Neutrophil (primary cell): ENCODE measurements around the gene KIAA0930.

Source experiments
- H3K27ac ChIP-seq: fragments of 200-600 bp; sonication (generic); 2 replicates; pipeline ENCODE4 v1.5.1; 2016; ENCODE audit warnings: mild to moderate bottlenecking, moderate library complexity
- H3K27me3 ChIP-seq: fragments of 200-600 bp; sonication (generic); 2 replicates; pipeline ENCODE4 v1.6.0; 2016; ENCODE audit warnings: mild to moderate bottlenecking
- H3K36me3 ChIP-seq: fragments of 200-600 bp; sonication (generic); 2 replicates; pipeline ENCODE4 v1.5.1; 2017
- H3K4me1 ChIP-seq, 2 experiments: fragments of 200-600 bp in 1 of 2; sonication (generic) in 1 of 2; 1 replicate in 1 of 2; 2 replicates in 1 of 2; pipeline versions ENCODE4 v1.5.1 to v1.6.1; 2013 to 2016; ENCODE audit warnings: low read depth in 1 of 2, low read length in 1 of 2, mild to moderate bottlenecking in 1 of 2, moderate library complexity in 1 of 2; ENCODE audit not compliant: control insufficient read depth in 1 of 2, insufficient read depth in 1 of 2
- H3K4me3 ChIP-seq, 2 experiments: fragments of 200-600 bp in 1 of 2; sonication (generic) in 1 of 2; 1 replicate in 1 of 2; 2 replicates in 1 of 2; pipeline ENCODE4 v1.5.1; 2013 to 2016; ENCODE audit warnings: low read depth in 1 of 2, low read length in 1 of 2, mild to moderate bottlenecking in 1 of 2, moderate library complexity in 1 of 2
- H3K9me3 ChIP-seq: fragments of 200-600 bp; sonication (generic); 2 replicates; pipeline ENCODE4 v1.5.1; 2016
- CTCF ChIP-seq: fragments of 200-600 bp; sonication (generic); IDR thresholded peaks from 2 replicates; pipeline ENCODE4 v1.5.1; 2016; ENCODE audit warnings: antibody characterized with exemption

Gene KIAA0930

DNA sequence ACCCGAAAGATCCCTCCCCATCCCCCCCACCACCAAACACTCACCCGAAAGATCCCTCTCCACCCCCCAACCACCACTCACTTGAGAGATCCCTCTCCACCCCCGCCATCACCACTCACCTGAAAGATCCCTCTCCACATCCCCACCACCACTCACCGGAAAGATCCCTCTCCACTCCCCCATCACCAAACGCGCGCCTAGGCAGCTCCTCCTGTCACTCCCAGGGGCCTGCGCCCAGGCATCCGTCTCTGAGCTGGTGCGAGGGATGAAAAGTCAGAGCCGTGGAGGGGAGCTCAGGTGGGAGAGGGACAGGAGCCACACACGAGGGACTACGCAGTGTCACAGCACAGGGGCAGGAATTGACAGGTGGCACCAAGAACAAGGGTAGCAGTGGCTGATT, 11.5 kb downstream of the KIAA0930 start:
- no peaks in the 10 kb centered on the region for H3K27me3 ChIP-seq
- H3K9me3 ChIP-seq = no peaks in the 10 kb centered on the region
- no peaks in the 10 kb centered on the region for H3K36me3 ChIP-seq
- H3K27ac ChIP-seq = peak overlapping the region; percentile 83
- no peak for TF ChIP-seq CTCF
- peaks cover 81 to 85% of the 10 kb centered on the region in 2 experiments for H3K4me1 ChIP-seq
- no peak overlapping the region for H3K4me3 ChIP-seq

DNA sequence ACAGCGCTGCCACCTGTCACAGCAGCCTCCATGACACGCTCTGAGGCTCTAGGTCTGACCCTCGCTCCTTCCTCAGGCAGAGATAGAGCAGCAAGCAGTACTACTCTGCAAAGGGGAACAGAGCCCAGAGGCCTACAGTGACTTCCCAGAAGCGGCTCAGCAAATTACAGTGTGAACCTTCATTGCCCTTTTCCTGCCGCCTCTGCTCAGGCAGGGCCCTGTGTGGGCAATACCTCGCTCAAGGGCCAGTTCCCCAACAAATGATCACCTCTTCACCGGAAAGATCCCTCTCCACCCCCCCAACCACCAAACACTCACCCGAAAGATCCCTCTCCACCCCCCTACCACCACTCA, 12.3 kb downstream of the KIAA0930 start:
- Histone ChIP-seq H3K27ac (peak overlapping the region; percentile 80), H3K27me3 (no peaks in the 10 kb centered on the region), H3K4me1 (peaks cover 80 to 82% of the 10 kb centered on the region in 2 experiments), H3K9me3 (no peaks in the 10 kb centered on the region), H3K4me3 (peak overlapping the region; percentile 32 to 34), H3K36me3 (no peaks in the 10 kb centered on the region)
- no peak for TF ChIP-seq CTCF

GRCh38 chr22:45227645-45228400, 12.9 kb downstream of the KIAA0930 start:
- Histone ChIP-seq H3K36me3 (no peaks in the 10 kb centered on the region), H3K27me3 (no peaks in the 10 kb centered on the region), H3K4me1 (peaks cover 83 to 88% of the 10 kb centered on the region in 2 experiments), H3K9me3 (no peaks in the 10 kb centered on the region), H3K27ac (peak overlapping the region; percentile 80), H3K4me3 (peak overlapping the region; percentile 32 to 34)
- TF ChIP-seq CTCF = no peak

- Histone ChIP-seq H3K4me3 (peak overlapping the region; percentile 37 to 42), H3K4me1 (peaks cover 91 to 92% of the 10 kb centered on the region in 2 experiments), H3K36me3 (no peaks in the 10 kb centered on the region), H3K27me3 (no peaks in the 10 kb centered on the region), H3K27ac (peak overlapping the region; percentile 80), H3K9me3 (no peaks in the 10 kb centered on the region)
- TF ChIP-seq CTCF = no peak
Observed at GRCh38 chr22:45226503-45227186, 14.0 kb downstream of the KIAA0930 start.

- Histone ChIP-seq H3K9me3 (no peaks in the 10 kb centered on the region), H3K4me1 (peaks cover 91 to 93% of the 10 kb centered on the region in 2 experiments), H3K36me3 (no peaks in the 10 kb centered on the region), H3K4me3 (peak overlapping the region; percentile 37 to 42), H3K27me3 (no peaks in the 10 kb centered on the region), H3K27ac (peak overlapping the region; percentile 80)
- TF ChIP-seq CTCF = no peak
Observed at GRCh38 chr22:45225732-45226502, 14.8 kb downstream of the KIAA0930 start.
